Natural killer cell (primary cell): Measurements from ENCODE around the gene MXD1. TPM values are rescaled to one million over a fixed set of nuclear protein-coding genes. Genes with fewer than 3 reads are reported as not detected.

Experiments used
- ATAC-seq, 3 donors: fragments of 150-1000 bp in 2 of 3; fragments of 200-7000 bp in 1 of 3; cut with Tn5 transposase; 1 replicate in 1 of 3; 2 replicates in 2 of 3; pipeline ENCODE4 v1.10.0; 2021; ENCODE audit warnings: mild to moderate bottlenecking in 2 of 3, moderate library complexity in 2 of 3
- DNase-seq, 2 donors: peaks; one replicate each; pipeline versions ENCODE4 v3.0.0 to v3.0.0-alpha.2; 2013 to 2021; ENCODE audit warnings: mixed read lengths in 1 of 2
- H3K27ac ChIP-seq: one replicate; pipeline ENCODE4 v1.5.1; 2013; ENCODE audit warnings: mild to moderate bottlenecking, low read length
- H3K27me3 ChIP-seq: one replicate; pipeline ENCODE4 v1.6.1; 2013; ENCODE audit warnings: low read length; ENCODE audit not compliant: control insufficient read depth, insufficient read depth
- H3K36me3 ChIP-seq: one replicate; pipeline ENCODE4 v1.6.1; 2013; ENCODE audit warnings: low read length; ENCODE audit not compliant: control insufficient read depth, insufficient read depth
- H3K4me1 ChIP-seq: one replicate; pipeline ENCODE4 v1.6.1; 2013; ENCODE audit warnings: low read length; ENCODE audit not compliant: control insufficient read depth, insufficient read depth
- H3K4me3 ChIP-seq: one replicate; pipeline ENCODE4 v1.5.1; 2013; ENCODE audit warnings: low read length
- H3K9me3 ChIP-seq: one replicate; pipeline ENCODE4 v1.6.1; 2013; ENCODE audit warnings: low read length; ENCODE audit not compliant: control insufficient read depth, insufficient read depth
- H3K27ac Mint-ChIP-seq, 2 donors: one replicate each; pipeline ENCODE4 v1.8.0; 2022; ENCODE audit warnings: mild to moderate bottlenecking in 2 of 2, mixed read lengths in 2 of 2, moderate library complexity in 1 of 2
- H3K27me3 Mint-ChIP-seq, 2 donors: one replicate each; pipeline ENCODE4 v1.8.0; 2022; ENCODE audit warnings: low read depth in 2 of 2, mixed read lengths in 2 of 2
- H3K36me3 Mint-ChIP-seq: one replicate; pipeline ENCODE4 v1.8.0; 2022; ENCODE audit warnings: mixed read lengths
- H3K4me1 Mint-ChIP-seq, 2 donors: one replicate each; pipeline ENCODE4 v1.8.0; 2022; ENCODE audit warnings: mixed read lengths in 2 of 2
- H3K4me3 Mint-ChIP-seq: one replicate; pipeline ENCODE4 v1.8.0; 2022; ENCODE audit warnings: mild to moderate bottlenecking, moderate library complexity, mixed read lengths
- H3K9me3 Mint-ChIP-seq, 2 donors: one replicate each; pipeline ENCODE4 v1.8.0; 2022; ENCODE audit warnings: mixed read lengths in 2 of 2
- WGBS: methylation state at CpG from one replicate; pipeline ENCODE4 v1.1.7; 2013; ENCODE audit warnings: missing lambda C conversion rate; ENCODE audit not compliant: insufficient coverage; 5-methylcytosine and 5-hydroxymethylcytosine counted together
- intact Hi-C: fragments of 100-400 bp; cut with micrococcal nuclease; formaldehyde crosslinking; loops from one replicate; pipeline ENCODE4 v1.14.2; 2022
- total RNA-seq, 4 donors: library from RNA; stranded (reverse); fragments of 120-200 nt in 1 of 4; gene quantifications; one replicate each; pipeline versions ENCODE4 v1.2.3 to v1.2.4, GENCODE V29; 2013 to 2022
- TF ChIP-seq, protein P1 (sequence below): fragments of 200-600 bp; IDR thresholded peaks from one replicate; pipeline ENCODE4 v1.8.0; 2022; ENCODE audit warnings: antibody characterized with exemption

Gene MXD1
- total RNA-seq, 3 donors from 2014 or later (not counting 1 experiment from before 2014, with no cell fraction given): 63.0 to 165 (median 112) TPM

DNA sequence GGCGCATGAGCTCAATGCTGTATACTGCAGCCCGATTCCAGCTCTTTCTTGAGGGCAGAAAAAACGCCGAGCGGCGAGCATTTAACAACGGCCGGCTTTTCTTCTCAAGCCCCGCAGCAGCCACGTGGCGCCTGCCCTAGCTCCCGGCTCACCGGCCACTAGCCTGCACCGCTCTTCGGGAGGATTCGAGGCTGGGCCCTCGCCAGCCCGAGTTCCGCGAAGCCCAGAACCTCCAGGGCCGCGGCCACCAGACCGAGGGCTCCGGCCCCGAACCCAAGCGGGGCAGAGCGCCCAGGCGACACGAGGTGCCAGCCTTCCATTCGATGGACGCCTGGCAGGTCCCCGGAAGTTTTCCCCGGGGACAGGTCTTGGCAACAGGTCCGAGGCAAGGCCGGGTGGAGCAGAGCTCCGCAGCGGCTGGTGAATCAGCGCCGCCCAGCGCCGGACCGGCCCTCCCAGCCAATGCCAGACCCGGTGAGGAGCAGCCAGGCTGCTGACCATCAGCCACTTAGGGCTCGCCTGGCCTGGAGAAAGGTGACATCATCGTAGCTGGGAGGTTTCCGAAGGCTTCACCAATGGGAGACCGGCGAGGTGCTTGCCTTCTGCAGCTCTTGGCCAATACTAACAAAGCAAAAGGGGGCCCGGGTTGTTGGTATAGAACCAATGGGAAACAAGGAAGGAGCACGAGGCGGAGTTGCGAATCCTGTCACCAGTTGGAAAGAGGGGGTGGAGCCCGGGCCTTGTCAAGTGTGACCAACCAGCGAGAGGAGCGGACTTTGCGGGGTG is 552 bp upstream of the MXD1 start:
- H3K27me3 ChIP-seq: no peaks in the 10 kb centered on the region
- ATAC-seq: peak; percentile 85 to 95 (median 87)
- H3K4me1 Mint-ChIP-seq: peaks cover 25 to 32% of the 10 kb centered on the region in 2 donors
- intact Hi-C loops: loop anchor here (1.0 to 5.0 kb wide), 7 partner anchors 32 to 703 kb away; partner anchors contain the start of genes C2orf42, FAM136A and PCBP1
- under 1% methylated on average over 56 of the region's 56 CpGs for WGBS
- TF ChIP-seq, protein P1, sequence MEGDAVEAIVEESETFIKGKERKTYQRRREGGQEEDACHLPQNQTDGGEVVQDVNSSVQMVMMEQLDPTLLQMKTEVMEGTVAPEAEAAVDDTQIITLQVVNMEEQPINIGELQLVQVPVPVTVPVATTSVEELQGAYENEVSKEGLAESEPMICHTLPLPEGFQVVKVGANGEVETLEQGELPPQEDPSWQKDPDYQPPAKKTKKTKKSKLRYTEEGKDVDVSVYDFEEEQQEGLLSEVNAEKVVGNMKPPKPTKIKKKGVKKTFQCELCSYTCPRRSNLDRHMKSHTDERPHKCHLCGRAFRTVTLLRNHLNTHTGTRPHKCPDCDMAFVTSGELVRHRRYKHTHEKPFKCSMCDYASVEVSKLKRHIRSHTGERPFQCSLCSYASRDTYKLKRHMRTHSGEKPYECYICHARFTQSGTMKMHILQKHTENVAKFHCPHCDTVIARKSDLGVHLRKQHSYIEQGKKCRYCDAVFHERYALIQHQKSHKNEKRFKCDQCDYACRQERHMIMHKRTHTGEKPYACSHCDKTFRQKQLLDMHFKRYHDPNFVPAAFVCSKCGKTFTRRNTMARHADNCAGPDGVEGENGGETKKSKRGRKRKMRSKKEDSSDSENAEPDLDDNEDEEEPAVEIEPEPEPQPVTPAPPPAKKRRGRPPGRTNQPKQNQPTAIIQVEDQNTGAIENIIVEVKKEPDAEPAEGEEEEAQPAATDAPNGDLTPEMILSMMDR: no peak
- DNase-seq: peak; percentile 99 to 100
- H3K27ac Mint-ChIP-seq: peak overlapping the region; percentile 91 to 98
- H3K27me3 Mint-ChIP-seq: no peaks in the 10 kb centered on the region
- H3K4me1 ChIP-seq: peaks cover 13% of the 10 kb centered on the region
- no peaks in the 10 kb centered on the region for H3K9me3 ChIP-seq
- peak overlapping the region; percentile 85 for H3K4me3 Mint-ChIP-seq
- H3K36me3 ChIP-seq: peaks cover 22% of the 10 kb centered on the region
- H3K27ac ChIP-seq: peak overlapping the region; percentile 91
- peaks cover 8% of the 10 kb centered on the region for H3K36me3 Mint-ChIP-seq
- peak overlapping the region; percentile 67 for H3K4me3 ChIP-seq
- no peaks in the 10 kb centered on the region for H3K9me3 Mint-ChIP-seq

- Histone ChIP-seq H3K27me3 (no peaks in the 10 kb centered on the region), H3K4me3 (peak overlapping the region; percentile 76), H3K27ac (no peak overlapping the region), H3K36me3 (peaks cover 25% of the 10 kb centered on the region), H3K9me3 (no peaks in the 10 kb centered on the region), H3K4me1 (peaks cover 13% of the 10 kb centered on the region)
- ATAC-seq (no peak), DNase-seq (no peak)
- no peaks in the 10 kb centered on the region for H3K27me3 Mint-ChIP-seq
- H3K36me3 Mint-ChIP-seq: peaks cover 8% of the 10 kb centered on the region
- peak overlapping the region; percentile 83 for H3K4me3 Mint-ChIP-seq
- intact Hi-C loops: no loop called here
- peaks cover 29 to 32% of the 10 kb centered on the region in 2 donors for H3K4me1 Mint-ChIP-seq
- peak overlapping the region; percentile 79 to 98 for H3K27ac Mint-ChIP-seq
- TF ChIP-seq, protein P1: no peak
- WGBS: no CpG with 5 or more reads among the region's 2 CpGs
- H3K9me3 Mint-ChIP-seq: no peaks in the 10 kb centered on the region
These were observed 1.2 kb downstream of the MXD1 start for GRCh38 chr2:69916106-69916505.

DNA sequence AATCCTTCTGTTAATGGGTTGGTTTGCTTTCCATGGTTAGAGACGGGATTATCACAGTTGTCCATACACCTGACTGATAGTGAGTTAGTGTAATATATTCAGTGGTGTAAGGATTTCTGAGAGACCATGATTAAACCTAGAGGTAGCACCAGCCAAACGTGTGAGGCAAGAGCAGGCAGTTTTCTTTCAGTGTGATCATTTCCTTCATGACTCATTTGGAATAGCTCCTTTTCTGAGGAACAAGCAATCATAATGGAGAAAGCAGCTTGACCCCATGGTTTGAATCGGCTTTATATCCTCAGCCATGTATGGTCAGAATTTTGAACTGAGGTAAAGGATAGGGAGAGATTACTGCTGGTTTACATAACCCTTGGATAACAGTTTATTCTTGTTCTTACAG is 2.9 kb downstream of the MXD1 start:
- Mint-ChIP-seq H3K36me3 (peaks cover 8% of the 10 kb centered on the region), H3K27me3 (no peaks in the 10 kb centered on the region), H3K4me1 (peaks cover 26 to 35% of the 10 kb centered on the region in 2 donors), H3K27ac (peak overlapping the region; percentile 66 to 79), H3K9me3 (no peaks in the 10 kb centered on the region), H3K4me3 (no peak overlapping the region)
- intact Hi-C loops: no loop called here
- ATAC-seq: no peak
- Histone ChIP-seq H3K4me1 (peaks cover 13% of the 10 kb centered on the region), H3K27ac (peak overlapping the region; percentile 11), H3K36me3 (peaks cover 36% of the 10 kb centered on the region), H3K9me3 (no peaks in the 10 kb centered on the region), H3K4me3 (no peak overlapping the region), H3K27me3 (no peaks in the 10 kb centered on the region)
- no peak for DNase-seq
- TF ChIP-seq, protein P1: no peak
- 71% methylated on average over 3 of the region's 3 CpGs for WGBS
